Left colon (tissue), 2 donors: ENCODE measurements around the gene TEX30. TPM values are rescaled to one million over a fixed set of nuclear protein-coding genes. Genes with fewer than 3 reads are reported as not detected.
"Not testable (repeated sequence)": the region's sequence is repeated elsewhere in the genome, so short reads cannot be mapped to it uniquely, and the experiment has no call there.

Experiments used
- ATAC-seq: fragments of 200-7000 bp; cut with Tn5 transposase; one replicate; pipeline ENCODE4 v1.9.1; 2020; ENCODE audit warnings: mild to moderate bottlenecking, moderate library complexity
- DNase-seq, 2 donors: peaks; one replicate each; pipeline ENCODE4 v3.0.0-alpha.2; 2020
- intact Hi-C, 2 donors: fragments of 100-400 bp; cut with DNase I in 1 of 2; cut with micrococcal nuclease in 1 of 2; formaldehyde crosslinking; loops; one replicate each; pipeline versions ENCODE4 v1.11.2 to v1.14.0; 2022; cut with DNase I, micrococcal nuclease
- total RNA-seq, 2 donors: library from RNA; stranded (reverse); fragmentation: NEBNext Ultra II Directional; extraction: Animal tissue kit (Norgen Biotek cat#: 25700); gene quantifications; one replicate each; pipeline ENCODE4 v1.2.1, GENCODE V29; 2021
- donor health status: DM: no; HTN: no; CAD: no.
- donor health status: DM: yes; HTN: yes; CAD: no.

The TEX30 gene
- total RNA-seq, 2 donors from 2014 or later, result 3.8 to 4.0 TPM

DNA sequence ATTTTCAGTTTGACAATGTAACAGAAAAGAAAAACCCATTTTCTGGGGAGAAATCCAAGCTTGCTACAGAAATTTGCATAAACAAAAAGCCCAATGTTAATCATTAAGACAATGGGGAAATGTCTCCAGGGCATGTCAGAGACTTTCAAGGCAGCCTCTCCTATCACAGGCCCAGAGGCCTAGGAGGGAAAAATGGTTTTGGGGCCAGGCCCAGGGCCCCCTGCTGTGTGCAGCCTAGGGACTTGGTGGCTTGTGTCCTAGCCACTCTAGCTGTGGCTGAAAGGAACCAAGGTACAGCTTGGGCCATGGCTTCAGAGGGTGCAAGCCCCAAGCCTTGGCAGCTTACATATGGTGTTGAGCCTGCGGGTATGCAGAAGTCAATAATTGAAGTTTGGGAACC is 8.0 kb upstream of the TEX30 start:
- DNase-seq, result no peak
- ATAC-seq, result no peak
- intact Hi-C loops, result no loop called here

DNA sequence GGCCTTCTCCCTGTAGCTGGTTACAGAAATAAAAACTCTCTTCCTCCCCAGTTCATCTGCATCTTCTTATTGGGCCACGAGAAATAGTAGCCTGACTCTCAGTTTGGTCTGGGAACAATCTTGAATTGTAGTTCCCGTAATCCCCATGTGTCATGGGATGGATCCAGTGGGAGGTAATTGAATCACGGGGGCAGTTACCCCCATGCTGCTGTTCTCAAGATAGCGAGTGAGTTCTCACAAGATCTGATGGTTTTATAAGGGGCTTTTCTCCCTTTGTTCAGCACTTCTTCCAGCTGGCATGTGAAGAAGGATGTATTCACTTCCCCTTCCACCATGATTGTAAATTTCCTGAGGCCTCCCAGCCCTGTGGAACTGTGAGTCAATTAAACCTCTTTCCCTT is 7.1 kb upstream of the TEX30 start:
- DNase-seq, intact Hi-C loops, ATAC-seq: not testable (repeated sequence)

DNA sequence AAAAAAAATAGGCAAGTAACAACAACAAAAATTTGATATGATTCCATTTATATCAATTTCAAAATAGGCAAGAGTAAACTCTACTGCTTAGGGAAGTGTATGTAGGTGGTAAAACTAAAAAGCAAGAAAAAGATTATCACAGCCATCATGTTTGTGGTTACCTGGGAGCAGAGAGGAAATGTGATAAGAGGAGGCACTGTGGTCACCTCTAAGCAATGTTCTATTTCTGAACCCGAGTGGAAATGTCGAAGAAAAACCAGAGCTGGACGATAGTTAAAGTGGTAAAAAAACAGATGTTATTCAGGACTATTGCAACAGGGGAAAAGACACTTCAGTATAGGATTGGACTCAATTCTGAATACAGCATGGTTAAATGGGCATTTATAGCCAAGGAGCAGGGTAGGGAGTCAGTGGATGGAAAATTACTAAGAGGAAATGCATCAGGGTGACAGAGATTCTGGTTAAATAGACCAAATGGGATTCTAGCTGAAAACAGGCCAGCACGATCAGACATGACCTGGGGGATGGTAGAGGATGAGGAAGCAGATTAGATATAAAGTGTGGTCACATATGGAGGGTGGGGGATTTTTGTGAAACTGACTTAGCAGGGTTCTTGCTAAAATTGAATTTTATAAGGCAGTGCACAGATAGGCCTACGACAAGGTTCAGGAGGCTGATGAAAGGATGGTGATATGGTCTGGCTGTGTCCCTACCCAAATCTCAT is 6.0 kb upstream of the TEX30 start:
- intact Hi-C loops, result no loop called here
- DNase-seq (no peak), ATAC-seq (no peak)

DNA sequence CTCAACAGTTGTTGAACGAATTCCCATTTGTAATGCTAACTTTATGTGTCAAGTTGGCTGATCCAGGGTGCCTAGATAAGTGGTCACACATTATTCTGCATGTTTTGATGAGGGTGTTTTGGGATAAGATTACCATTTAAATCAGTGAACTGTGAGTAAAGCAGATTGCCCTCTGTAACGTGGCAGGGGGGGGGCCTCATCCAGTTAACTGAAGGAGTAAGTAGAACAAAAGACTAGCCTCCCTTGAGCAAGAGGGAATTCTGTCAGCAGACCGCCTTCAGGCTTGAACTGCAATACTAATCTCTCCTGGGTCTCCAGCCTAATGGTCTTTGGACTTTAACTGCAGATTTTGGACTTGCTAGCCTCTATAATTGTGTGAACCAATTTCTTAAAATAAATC is 4.2 kb upstream of the TEX30 start:
- intact Hi-C loops, result no loop called here
- no peak for DNase-seq
- ATAC-seq, result no peak

DNA sequence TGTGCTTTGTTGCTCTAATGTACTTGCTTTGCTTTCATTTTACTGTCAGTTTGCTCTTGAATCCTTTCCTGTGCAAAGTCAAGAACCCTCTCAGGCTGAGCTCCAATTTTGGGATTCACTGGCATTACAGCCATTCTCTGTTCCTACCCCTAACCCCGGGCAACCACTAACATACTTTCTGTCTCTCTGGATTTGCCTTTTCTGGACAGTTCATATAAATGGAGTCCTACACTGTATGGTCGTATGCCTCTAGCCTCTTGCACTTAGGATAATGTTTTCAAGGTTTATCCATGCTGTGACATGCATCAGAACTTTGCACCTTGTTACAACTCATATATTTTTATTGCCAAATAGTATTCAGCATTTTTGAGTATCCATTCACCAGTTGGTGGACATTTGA is 2.7 kb upstream of the TEX30 start:
- ATAC-seq, result no peak
- intact Hi-C loops, result no loop called here
- no peak for DNase-seq

DNA sequence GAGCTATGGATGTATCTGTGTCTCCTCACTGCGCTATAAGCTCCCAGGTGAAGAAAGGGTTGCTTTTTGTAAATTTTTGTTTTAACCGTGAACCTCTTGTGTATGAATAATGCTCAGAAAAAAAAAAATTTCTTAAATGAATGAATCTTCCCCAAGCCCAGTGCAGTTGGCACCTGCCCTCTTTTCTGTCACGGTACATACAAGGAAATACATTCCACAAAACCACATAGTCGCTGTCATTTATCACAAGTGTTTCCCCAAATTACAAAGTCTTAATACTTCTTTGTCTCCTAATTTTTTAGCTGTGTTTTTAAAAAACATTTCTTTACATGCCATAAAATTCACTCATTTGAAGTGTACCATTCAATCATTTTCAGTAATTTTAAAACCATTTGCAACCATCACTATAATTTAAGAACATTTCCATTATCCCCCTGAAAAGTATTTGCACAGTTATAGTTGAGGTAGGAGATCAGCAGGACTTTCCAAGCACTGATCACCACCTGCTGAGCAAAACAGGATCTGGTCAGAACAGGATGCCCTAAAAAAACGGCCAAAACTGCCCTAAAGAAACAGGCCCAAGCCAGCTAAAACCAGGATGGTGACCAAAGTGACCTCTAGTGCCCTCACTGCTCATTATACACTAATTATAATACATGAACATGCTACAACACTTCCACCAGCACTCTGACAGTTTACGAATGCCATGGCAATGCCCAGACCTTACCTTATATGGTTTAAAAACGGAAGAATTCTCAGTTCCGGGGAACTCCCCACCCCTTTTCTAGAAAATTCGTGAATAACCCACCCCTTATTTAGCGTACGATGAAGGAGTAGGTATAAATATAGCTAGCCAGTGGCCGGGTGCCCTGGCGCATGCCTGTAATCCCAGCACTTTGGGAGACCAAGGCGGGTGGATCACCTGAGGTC is 1.3 kb upstream of the TEX30 start:
- intact Hi-C loops, result no loop called here
- no peak for DNase-seq
- ATAC-seq, result no peak

DNA sequence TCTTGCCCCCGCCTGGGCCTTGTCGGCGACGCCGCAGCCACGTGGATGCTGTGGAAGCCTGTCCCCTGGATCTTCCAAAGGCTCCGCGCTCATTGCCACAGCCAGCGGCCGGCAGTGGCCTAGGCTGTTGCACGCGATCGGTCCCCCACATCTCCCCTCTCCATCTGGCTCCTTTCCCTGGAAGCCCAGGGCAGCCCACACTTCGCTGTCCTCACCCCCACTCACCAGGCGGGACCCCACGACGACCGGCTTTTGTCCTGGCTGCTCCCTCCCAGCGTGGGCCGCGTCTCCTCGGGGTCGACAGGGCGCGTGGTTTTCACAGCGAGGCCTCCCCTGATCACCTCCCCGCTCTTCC is 605 bp upstream of the TEX30 start:
- intact Hi-C loops, result no loop called here
- no peak for ATAC-seq

DNA sequence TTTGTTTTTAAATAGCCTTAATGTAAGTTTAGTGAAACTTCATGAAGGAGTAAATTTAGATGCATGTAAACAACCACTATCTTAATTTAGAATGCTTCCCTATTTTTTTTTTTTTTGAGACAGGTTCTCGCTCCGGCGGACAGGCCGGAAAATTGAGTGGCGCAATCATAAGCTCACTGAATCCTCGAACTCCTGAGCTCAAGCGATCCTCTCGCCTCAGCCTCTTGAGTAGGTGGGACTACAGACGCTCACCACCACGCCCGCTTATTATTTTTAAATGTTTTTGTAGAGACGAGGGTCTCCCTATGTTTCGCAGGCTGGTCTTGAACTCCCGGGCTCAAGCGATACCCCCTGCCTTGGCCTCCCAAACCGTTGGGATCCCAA is 1.6 kb downstream of the TEX30 start:
- ATAC-seq (no peak), DNase-seq (no peak)
- intact Hi-C loops, result no loop called here

More for the DNA sequence above, 605 bp upstream of the TEX30 start:
- DNase-seq, result peak in 1 of 2 donors; percentile 37

DNA sequence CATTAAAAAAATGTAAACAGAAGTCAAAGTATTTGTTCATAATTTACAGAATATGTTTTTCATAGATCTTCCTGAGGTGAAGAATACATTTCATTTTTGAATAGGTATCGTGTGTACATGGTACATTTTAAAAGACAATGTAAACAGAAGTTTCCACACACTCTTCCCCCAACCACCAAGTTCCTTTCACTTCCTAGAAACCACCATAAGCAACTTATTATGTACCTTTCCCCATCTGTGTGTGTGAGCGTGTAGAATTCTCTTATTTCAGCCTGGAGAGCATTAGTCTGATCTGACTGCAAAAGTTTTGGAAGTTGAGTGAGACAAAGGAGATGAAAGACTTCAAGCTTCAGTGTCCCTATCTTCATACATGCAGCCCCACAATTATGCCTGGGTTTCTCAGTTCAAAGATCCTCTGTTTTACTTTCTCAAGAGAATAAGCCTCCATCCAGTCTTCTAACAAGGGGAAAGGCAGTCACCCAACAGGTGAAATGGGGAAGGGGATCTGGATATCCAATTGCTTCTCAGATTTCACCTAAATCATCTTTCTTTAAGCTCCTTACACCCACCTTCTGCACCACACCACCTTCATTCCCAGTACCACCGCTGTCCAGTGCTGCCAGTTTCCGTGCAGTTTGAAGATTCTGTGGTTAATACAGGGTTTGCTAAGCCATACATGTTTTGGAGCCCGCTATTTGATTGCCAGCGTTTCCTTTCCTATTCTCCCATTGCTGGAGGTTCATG is 2.1 kb downstream of the TEX30 start:
- ATAC-seq (no peak), DNase-seq (no peak)
- intact Hi-C loops, result no loop called here

DNA sequence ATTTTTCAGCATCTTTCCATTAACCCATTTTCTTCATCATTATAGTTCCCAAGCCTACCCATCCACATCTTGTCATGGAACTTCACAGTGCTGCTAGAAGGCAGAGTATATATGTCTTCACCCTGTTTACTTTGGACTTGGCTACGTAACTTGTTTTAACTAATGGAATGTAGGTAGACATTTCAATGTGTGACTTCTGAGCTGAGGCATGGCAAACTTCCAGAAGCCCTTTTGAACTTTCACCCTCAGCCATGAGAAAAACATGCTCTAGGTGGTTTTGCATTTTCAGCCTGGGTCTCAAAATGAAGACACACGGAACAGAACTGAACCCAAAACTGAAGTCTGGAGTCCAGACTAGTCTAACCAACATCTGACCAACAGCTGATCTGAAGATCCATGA is 3.2 kb downstream of the TEX30 start:
- intact Hi-C loops, result no loop called here
- no peak for DNase-seq
- no peak for ATAC-seq

DNA sequence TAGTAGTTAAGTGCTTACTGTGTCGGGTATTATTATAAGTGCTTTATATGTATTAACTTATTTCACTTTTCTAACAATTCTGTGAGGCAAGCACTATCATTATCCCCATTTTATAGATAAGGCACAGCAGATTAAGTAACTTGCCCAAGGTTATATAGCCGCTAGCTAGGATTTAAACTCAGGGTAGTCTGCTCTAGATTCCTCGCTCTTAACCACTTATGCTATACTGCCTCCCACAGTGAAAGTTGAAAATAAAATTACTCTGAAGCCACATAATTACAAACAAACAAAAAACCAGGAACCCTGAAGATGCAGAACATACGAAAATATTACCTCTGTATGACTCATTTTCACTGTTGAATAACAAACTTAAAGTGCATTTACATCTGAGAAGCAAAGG is 3.9 kb downstream of the TEX30 start:
- ATAC-seq (no peak), DNase-seq (no peak)
- intact Hi-C loops, result no loop called here

DNA sequence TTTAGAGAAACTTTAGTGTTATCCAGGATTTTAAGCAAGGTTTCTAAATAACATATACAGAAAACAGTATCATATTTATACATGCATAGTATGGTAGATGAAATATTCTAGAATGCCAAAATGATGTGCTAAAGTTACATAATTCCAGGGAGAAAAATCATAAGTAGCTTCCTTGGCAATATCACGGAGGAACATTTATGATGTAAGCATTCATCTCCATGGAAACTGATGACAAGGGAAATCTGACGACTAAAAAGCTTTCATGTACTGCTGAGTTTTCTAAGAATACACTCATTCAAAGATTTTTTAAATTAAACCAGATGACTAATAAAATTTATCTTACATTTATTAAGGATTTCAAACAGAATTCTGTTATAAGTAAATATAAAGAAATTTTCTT is 4.7 kb downstream of the TEX30 start:
- ATAC-seq (no peak), DNase-seq (no peak)
- intact Hi-C loops, result no loop called here

DNA sequence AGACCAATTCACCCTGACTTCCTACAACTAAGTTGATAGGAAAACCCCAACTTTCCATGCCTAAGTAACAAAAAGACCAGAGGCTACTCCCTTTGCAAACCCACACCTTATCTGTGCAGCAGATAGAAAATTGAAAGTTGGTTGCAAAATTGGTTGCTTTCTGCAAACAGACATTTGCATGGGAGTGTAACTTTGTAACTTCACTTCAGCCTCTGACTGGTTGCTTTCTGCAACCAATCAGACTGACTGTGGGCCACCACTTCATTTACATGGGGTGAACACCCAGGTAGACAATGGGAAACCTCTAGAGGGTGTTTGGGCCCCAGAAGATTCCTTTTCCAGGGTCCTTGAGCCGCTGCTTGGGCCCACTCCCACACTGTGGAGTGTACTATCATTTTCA is 9.8 kb downstream of the TEX30 start:
- no peak for DNase-seq
- ATAC-seq, result no peak
- intact Hi-C loops, result no loop called here

DNA sequence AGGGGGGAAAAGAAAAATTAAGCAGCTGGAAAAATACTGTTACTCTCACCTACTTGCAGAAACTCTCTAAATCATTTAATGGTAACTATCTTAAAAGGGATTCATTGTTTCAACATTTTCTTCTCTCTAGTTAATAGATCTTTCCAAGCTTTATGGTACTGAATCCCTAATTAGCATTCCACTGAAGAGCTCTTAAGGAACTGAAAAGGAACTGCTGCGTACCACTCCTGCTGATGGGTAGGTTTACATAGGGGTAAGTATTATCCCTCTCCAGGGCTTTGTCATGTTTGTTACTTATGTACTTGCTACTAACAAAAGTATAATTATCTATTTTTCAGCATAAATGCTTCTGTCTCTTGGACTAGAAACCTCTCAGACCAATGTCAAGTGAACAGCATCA is 12.5 kb downstream of the TEX30 start:
- ATAC-seq (no peak), DNase-seq (no peak)
- intact Hi-C loops, result no loop called here

DNA sequence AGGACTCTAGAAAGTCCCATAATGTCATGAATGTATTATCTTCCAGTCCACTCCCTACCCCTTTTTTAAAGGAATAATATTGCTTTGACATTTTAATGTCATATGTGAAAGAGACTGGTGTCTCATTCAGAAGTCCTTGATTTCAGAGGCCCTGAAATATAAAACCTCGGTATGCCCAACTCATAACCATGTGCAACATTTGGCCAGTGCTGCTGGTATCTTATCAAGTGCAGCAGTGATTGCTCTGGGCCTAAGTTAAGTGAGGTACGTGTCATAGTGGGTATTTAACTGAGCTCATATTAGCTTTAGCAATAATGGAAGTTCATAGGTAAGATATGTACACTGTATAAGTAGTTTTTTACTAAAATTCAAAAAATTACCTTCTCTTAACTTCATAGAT is 14.7 kb downstream of the TEX30 start:
- ATAC-seq (no peak), DNase-seq (no peak)
- intact Hi-C loops, result no loop called here

DNA sequence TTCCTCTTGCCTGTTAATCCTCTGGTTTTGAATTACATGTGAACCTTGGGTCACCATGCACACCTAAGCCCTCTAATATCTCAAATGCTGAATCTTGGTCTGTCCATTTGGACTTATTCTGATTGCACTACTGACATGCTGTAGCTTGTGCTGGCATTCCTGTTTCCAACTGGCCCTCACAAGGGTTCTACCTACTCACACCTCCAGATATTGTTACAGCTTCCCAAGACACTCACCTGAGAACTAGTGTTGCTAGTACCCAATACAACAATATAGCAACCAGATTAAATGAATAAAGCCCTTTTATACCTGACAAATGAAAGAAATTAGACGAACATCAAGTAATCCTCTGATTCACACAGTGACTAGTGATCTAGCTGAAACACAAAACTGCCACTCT is 16.6 kb downstream of the TEX30 start:
- no peak for DNase-seq
- intact Hi-C loops, result no loop called here
- no peak for ATAC-seq

DNA sequence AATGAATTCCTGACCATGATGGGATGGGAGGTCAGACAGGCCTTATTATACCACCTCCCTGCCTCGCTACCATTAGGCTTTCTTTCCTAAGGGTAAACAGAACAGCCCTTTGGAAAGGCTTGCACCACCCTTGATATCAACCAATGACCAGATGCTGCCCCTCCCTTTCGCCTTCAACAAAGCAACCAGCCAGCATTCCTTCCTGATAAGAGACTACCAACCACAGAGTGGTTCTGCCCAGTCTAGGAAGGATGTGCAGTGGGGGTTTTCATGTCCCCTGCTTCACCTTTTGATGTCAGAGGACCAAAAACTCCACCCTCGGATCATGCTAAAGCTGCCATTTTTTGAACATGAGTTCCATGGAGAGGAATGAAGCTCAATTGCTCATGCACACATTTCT is 21.7 kb downstream of the TEX30 start:
- DNase-seq, result no peak
- no peak for ATAC-seq
- intact Hi-C loops, result no loop called here

DNA sequence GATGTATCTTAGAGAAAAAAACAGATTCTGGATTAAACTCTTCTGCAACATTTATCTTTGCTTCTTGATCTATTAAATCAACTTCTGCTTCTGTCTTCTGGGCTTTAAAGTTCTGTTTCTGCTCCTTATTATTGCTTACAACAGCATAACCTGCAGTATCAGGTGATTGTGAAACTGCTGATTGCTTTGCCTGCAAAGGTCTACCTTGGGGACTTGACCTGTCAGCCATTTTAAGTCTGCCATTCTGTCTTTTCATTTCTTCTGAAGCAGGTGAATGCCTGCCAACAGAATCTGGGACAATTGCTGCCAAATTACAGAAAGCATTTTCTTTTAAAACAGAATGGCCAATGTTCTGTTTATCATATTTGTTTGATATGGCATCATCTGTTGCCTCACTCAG is 31.1 kb downstream of the TEX30 start:
- no peak for ATAC-seq
- DNase-seq, result no peak
- intact Hi-C loops, result no loop called here

DNA sequence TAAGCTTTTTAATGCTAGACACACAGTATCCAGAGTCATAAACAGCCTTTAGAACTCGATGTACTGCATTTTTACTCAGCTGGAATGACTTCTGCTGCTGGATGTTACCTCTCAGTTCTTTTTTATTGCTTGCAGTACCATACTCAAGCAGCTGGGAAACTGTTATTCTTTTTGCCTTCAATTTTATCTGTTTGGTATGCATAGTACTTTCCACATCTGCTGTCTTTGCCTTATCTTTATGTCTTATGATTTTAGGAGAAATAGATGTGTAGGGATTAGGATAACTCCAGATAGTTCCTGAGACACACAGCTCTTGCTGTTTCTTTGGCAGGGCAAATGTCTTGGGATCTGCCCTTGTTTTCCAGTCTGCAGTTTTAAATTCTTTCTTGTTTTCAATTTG is 31.5 kb downstream of the TEX30 start:
- intact Hi-C loops, result no loop called here
- ATAC-seq (no peak), DNase-seq (no peak)
